Activated naive CD8-positive, alpha-beta T cell (primary cell): ENCODE data around the gene OTUD3.
"Not testable (repeated sequence)": the region's sequence is repeated elsewhere in the genome, so short reads cannot be mapped to it uniquely, and the experiment has no call there.

Experiments used
- H3K27ac Mint-ChIP-seq: one replicate; pipeline ENCODE4 v1.8.0; 2021; ENCODE audit warnings: mixed read lengths
- H3K27me3 Mint-ChIP-seq: one replicate; pipeline ENCODE4 v1.8.0; 2021; ENCODE audit warnings: mixed read lengths
- H3K36me3 Mint-ChIP-seq: one replicate; pipeline ENCODE4 v1.8.0; 2021; ENCODE audit warnings: mixed read lengths
- H3K4me1 Mint-ChIP-seq: one replicate; pipeline ENCODE4 v1.8.0; 2021; ENCODE audit warnings: low read depth, mixed read lengths
- H3K4me3 Mint-ChIP-seq: one replicate; pipeline ENCODE4 v1.8.0; 2021; ENCODE audit warnings: mild to moderate bottlenecking, mixed read lengths
- H3K9me3 Mint-ChIP-seq: one replicate; pipeline ENCODE4 v1.8.0; 2021; ENCODE audit warnings: low read depth, mixed read lengths

Gene OTUD3

GRCh38 chr1:19861034-19861433 lies 21.2 kb upstream of the OTUD3 start:
- H3K27me3 Mint-ChIP-seq, result peaks cover 16% of the 10 kb centered on the region
- peaks cover 5% of the 10 kb centered on the region for H3K9me3 Mint-ChIP-seq
- no peak overlapping the region for H3K4me3 Mint-ChIP-seq
- no peaks in the 10 kb centered on the region for H3K4me1 Mint-ChIP-seq
- no peaks in the 10 kb centered on the region for H3K36me3 Mint-ChIP-seq
- H3K27ac Mint-ChIP-seq, result no peak overlapping the region

GRCh38 chr1:19861842-19862530 lies 20.2 kb upstream of the OTUD3 start:
- no peak overlapping the region for H3K27ac Mint-ChIP-seq
- H3K27me3 Mint-ChIP-seq, result peaks cover 20% of the 10 kb centered on the region
- peaks cover 5% of the 10 kb centered on the region for H3K9me3 Mint-ChIP-seq
- no peaks in the 10 kb centered on the region for H3K4me1 Mint-ChIP-seq
- H3K36me3 Mint-ChIP-seq, result no peaks in the 10 kb centered on the region
- no peak overlapping the region for H3K4me3 Mint-ChIP-seq

GRCh38 chr1:19862944-19863343 lies 19.3 kb upstream of the OTUD3 start:
- Mint-ChIP-seq H3K36me3 (no peaks in the 10 kb centered on the region), H3K27ac (no peak overlapping the region), H3K9me3 (peaks cover 5% of the 10 kb centered on the region), H3K4me3 (no peak overlapping the region), H3K27me3 (peaks cover 21% of the 10 kb centered on the region), H3K4me1 (no peaks in the 10 kb centered on the region)

GRCh38 chr1:19864570-19865160 lies 17.5 kb upstream of the OTUD3 start:
- Mint-ChIP-seq H3K36me3 (no peaks in the 10 kb centered on the region), H3K27me3 (peaks cover 23% of the 10 kb centered on the region)

GRCh38 chr1:19866029-19866428 lies 16.2 kb upstream of the OTUD3 start:
- H3K36me3 Mint-ChIP-seq, result no peaks in the 10 kb centered on the region
- peaks cover 5% of the 10 kb centered on the region for H3K9me3 Mint-ChIP-seq
- no peak overlapping the region for H3K27ac Mint-ChIP-seq
- peaks cover 22% of the 10 kb centered on the region for H3K27me3 Mint-ChIP-seq
- H3K4me3 Mint-ChIP-seq, result no peak overlapping the region
- no peaks in the 10 kb centered on the region for H3K4me1 Mint-ChIP-seq

More at GRCh38 chr1:19864570-19865160, 17.5 kb upstream of the OTUD3 start:
- Mint-ChIP-seq H3K4me1 (no peaks in the 10 kb centered on the region), H3K9me3 (peaks cover 5% of the 10 kb centered on the region), H3K4me3 (no peak overlapping the region), H3K27ac (no peak overlapping the region)

GRCh38 chr1:19866758-19867157 lies 15.4 kb upstream of the OTUD3 start:
- peaks cover 22% of the 10 kb centered on the region for H3K27me3 Mint-ChIP-seq
- peaks cover 5% of the 10 kb centered on the region for H3K9me3 Mint-ChIP-seq
- H3K36me3 Mint-ChIP-seq, result no peaks in the 10 kb centered on the region
- H3K27ac Mint-ChIP-seq, result no peak overlapping the region
- no peaks in the 10 kb centered on the region for H3K4me1 Mint-ChIP-seq
- no peak overlapping the region for H3K4me3 Mint-ChIP-seq

GRCh38 chr1:19868575-19868974 lies 13.6 kb upstream of the OTUD3 start:
- H3K4me1 Mint-ChIP-seq, H3K36me3 Mint-ChIP-seq, H3K9me3 Mint-ChIP-seq, H3K27ac Mint-ChIP-seq, H3K4me3 Mint-ChIP-seq: not testable (repeated sequence)
- H3K27me3 Mint-ChIP-seq, result peaks cover 22% of the 10 kb centered on the region

- peaks cover 22% of the 10 kb centered on the region for H3K27me3 Mint-ChIP-seq
- not testable (repeated sequence) for H3K27ac Mint-ChIP-seq
Observed at GRCh38 chr1:19869453-19869852, 12.7 kb upstream of the OTUD3 start.

GRCh38 chr1:19869929-19870328 lies 12.3 kb upstream of the OTUD3 start:
- Mint-ChIP-seq H3K36me3 (no peaks in the 10 kb centered on the region), H3K9me3 (no peaks in the 10 kb centered on the region), H3K27me3 (peaks cover 22% of the 10 kb centered on the region), H3K27ac (no peak overlapping the region), H3K4me3 (no peak overlapping the region), H3K4me1 (no peaks in the 10 kb centered on the region)

More at GRCh38 chr1:19869453-19869852, 12.7 kb upstream of the OTUD3 start:
- not testable (repeated sequence) for H3K4me3 Mint-ChIP-seq, H3K4me1 Mint-ChIP-seq, H3K36me3 Mint-ChIP-seq, H3K9me3 Mint-ChIP-seq

- H3K36me3 Mint-ChIP-seq, result no peaks in the 10 kb centered on the region
- H3K4me3 Mint-ChIP-seq, result no peak overlapping the region
- H3K9me3 Mint-ChIP-seq, result no peaks in the 10 kb centered on the region
- H3K27me3 Mint-ChIP-seq, result peaks cover 22% of the 10 kb centered on the region
- H3K4me1 Mint-ChIP-seq, result no peaks in the 10 kb centered on the region
- H3K27ac Mint-ChIP-seq, result no peak overlapping the region
Observed at GRCh38 chr1:19872190-19872589, 10.0 kb upstream of the OTUD3 start.

- Mint-ChIP-seq H3K27ac (no peak overlapping the region), H3K4me3 (no peak overlapping the region), H3K27me3 (peaks cover 7% of the 10 kb centered on the region), H3K4me1 (peaks cover 4% of the 10 kb centered on the region), H3K36me3 (no peaks in the 10 kb centered on the region), H3K9me3 (no peaks in the 10 kb centered on the region)
Observed at GRCh38 chr1:19877181-19877750, 4.9 kb upstream of the OTUD3 start.

- Mint-ChIP-seq H3K27me3 (peaks cover 6% of the 10 kb centered on the region), H3K4me1 (peaks cover 7% of the 10 kb centered on the region), H3K4me3 (no peak overlapping the region), H3K36me3 (no peaks in the 10 kb centered on the region), H3K9me3 (no peaks in the 10 kb centered on the region), H3K27ac (no peak overlapping the region)
Observed at GRCh38 chr1:19877821-19878636, 4.2 kb upstream of the OTUD3 start.

GRCh38 chr1:19878637-19878985 lies 3.6 kb upstream of the OTUD3 start:
- Mint-ChIP-seq H3K4me1 (peaks cover 12% of the 10 kb centered on the region), H3K9me3 (no peaks in the 10 kb centered on the region), H3K27ac (no peak overlapping the region), H3K27me3 (peaks cover 6% of the 10 kb centered on the region), H3K4me3 (no peak overlapping the region), H3K36me3 (no peaks in the 10 kb centered on the region)

- Mint-ChIP-seq H3K9me3 (no peaks in the 10 kb centered on the region), H3K36me3 (no peaks in the 10 kb centered on the region), H3K27ac (no peak overlapping the region), H3K4me1 (peaks cover 19% of the 10 kb centered on the region), H3K27me3 (peaks cover 6% of the 10 kb centered on the region), H3K4me3 (no peak overlapping the region)
Observed at GRCh38 chr1:19879227-19879626, 3.0 kb upstream of the OTUD3 start.

GRCh38 chr1:19879661-19880060 lies 2.5 kb upstream of the OTUD3 start:
- H3K36me3 Mint-ChIP-seq, result no peaks in the 10 kb centered on the region
- no peak overlapping the region for H3K4me3 Mint-ChIP-seq
- no peak overlapping the region for H3K27ac Mint-ChIP-seq
- H3K9me3 Mint-ChIP-seq, result no peaks in the 10 kb centered on the region
- H3K27me3 Mint-ChIP-seq, result peaks cover 6% of the 10 kb centered on the region
- peaks cover 23% of the 10 kb centered on the region for H3K4me1 Mint-ChIP-seq
